Activated T-cell treated with anti-CD3 and anti-CD28 coated beads, Interleukin-2, amount 50 U/mL, for 72 hours (primary cell): ENCODE data around the gene CTAG1A. TPM values are rescaled to one million over a fixed set of nuclear protein-coding genes. Genes with fewer than 3 reads are reported as not detected.

ENCODE experiments used
- ATAC-seq, 2 donors: fragments of 150-1000 bp; cut with Tn5 transposase; replicated peaks in 1 of 2; 2 replicates each; pipeline ENCODE4 v1.10.0; 2021; ENCODE audit warnings: moderate library complexity in 2 of 2, mild to moderate bottlenecking in 1 of 2
- DNase-seq, 2 donors: peaks; one replicate each; pipeline ENCODE4 v3.0.0; 2021 to 2022; ENCODE audit warnings: mixed read lengths in 1 of 2
- H3K27ac Mint-ChIP-seq: one replicate; pipeline ENCODE4 v1.8.0; 2022; ENCODE audit warnings: mild to moderate bottlenecking, moderate library complexity, mixed read lengths
- H3K27me3 Mint-ChIP-seq: one replicate; pipeline ENCODE4 v1.8.0; 2022; ENCODE audit warnings: low read depth, mixed read lengths
- H3K36me3 Mint-ChIP-seq, 2 donors: one replicate each; pipeline ENCODE4 v1.8.0; 2022; ENCODE audit warnings: mixed read lengths in 2 of 2, mild to moderate bottlenecking in 1 of 2; ENCODE audit not compliant: insufficient read depth in 2 of 2
- H3K4me1 Mint-ChIP-seq: one replicate; pipeline ENCODE4 v1.8.0; 2022; ENCODE audit warnings: low read depth, mixed read lengths
- H3K4me3 Mint-ChIP-seq, 2 donors: one replicate each; pipeline ENCODE4 v1.8.0; 2022; ENCODE audit warnings: mild to moderate bottlenecking in 2 of 2, mixed read lengths in 2 of 2, moderate library complexity in 2 of 2
- H3K9me3 Mint-ChIP-seq, 2 donors: one replicate each; pipeline ENCODE4 v1.8.0; 2022; ENCODE audit warnings: mixed read lengths in 2 of 2
- total RNA-seq, 2 donors: library from RNA; stranded (reverse); gene quantifications; one replicate each; pipeline ENCODE4 v1.2.3, GENCODE V29; 2022

CTAG1A gene
- total RNA-seq, 2 donors from 2014 or later, result not detected

- Mint-ChIP-seq H3K27me3 (peaks cover 36% of the 10 kb centered on the region), H3K4me1 (peaks cover 10% of the 10 kb centered on the region), H3K27ac (no peak overlapping the region), H3K36me3 (peaks cover 0 to 3% of the 10 kb centered on the region in 2 donors), H3K4me3 (no peak overlapping the region), H3K9me3 (peaks cover 3% of the 10 kb centered on the region in 2 donors)
- DNase-seq (no peak), ATAC-seq (no peak)
Observed at GRCh38 chrX:154594491-154594890, 9.6 kb downstream of the CTAG1A start.

- H3K27ac Mint-ChIP-seq, result no peak overlapping the region
- peaks cover 16% of the 10 kb centered on the region for H3K4me1 Mint-ChIP-seq
- DNase-seq (no peak), ATAC-seq (peak in 1 of 2 donors; percentile 15)
- peaks cover 0 to 3% of the 10 kb centered on the region in 2 donors for H3K36me3 Mint-ChIP-seq
- peaks cover 3% of the 10 kb centered on the region in 2 donors for H3K9me3 Mint-ChIP-seq
- peaks cover 36% of the 10 kb centered on the region for H3K27me3 Mint-ChIP-seq
- no peak overlapping the region for H3K4me3 Mint-ChIP-seq
Observed at GRCh38 chrX:154595559-154596249, 10.8 kb downstream of the CTAG1A start.

DNA sequence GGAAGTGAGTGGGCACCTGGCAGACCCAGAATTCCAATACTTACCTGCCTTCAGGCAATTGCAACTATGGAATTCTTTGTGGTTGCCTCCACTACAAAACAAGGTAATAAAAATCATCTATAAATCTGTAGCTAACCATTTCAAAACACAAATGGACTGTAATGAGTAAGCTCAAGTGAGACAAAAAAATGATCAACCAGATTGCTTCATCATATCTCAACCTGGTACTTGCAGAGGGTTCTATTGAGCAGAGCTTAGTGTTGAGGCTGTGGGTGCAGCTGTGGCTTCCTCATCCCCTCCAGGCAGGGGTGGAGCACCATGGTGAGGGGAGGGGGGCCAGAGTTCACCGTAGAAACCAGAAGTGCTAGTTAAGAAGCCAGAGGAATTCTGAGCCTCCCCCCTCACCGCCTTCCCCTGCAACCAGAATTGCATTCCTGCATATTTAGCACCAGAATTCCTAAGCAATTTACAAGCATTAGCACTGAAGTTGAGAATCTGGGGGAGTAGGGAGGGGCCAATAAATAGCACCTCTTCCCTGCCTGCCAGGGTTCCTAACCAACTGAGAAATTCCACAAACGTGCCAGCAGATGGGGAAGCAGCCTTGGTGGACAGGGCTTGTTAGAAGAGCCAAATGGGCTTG lies 11.5 kb downstream of the CTAG1A start:
- Mint-ChIP-seq H3K9me3 (peaks cover 3% of the 10 kb centered on the region in 2 donors), H3K4me1 (peaks cover 16% of the 10 kb centered on the region), H3K27me3 (peaks cover 36% of the 10 kb centered on the region), H3K4me3 (no peak overlapping the region), H3K27ac (no peak overlapping the region), H3K36me3 (peaks cover 0 to 3% of the 10 kb centered on the region in 2 donors)
- DNase-seq, result peak; percentile 9 to 27
- peak; percentile 83 to 91 for ATAC-seq

DNA sequence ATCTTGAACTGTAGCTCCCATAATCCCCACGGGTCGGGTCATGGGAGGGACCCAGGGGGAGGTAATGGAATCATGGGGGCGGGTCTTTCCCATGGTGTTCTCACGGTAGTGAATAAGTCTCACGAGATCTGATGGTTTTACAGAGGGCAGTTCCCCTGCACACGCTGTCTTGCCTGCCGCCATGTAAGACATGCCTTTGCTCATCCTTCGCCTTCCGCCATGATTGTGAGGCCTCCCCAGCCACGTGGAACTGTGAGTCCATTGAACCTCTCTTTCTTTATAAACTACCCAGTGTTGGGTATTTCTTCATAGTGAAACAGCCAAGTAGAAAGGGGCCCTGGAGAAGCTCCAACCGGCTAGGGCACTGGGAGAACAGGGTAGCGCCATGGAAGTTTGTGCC lies 12.3 kb downstream of the CTAG1A start:
- DNase-seq (no peak), ATAC-seq (no peak)
- Mint-ChIP-seq H3K4me1 (peaks cover 16% of the 10 kb centered on the region), H3K9me3 (peaks cover 2 to 3% of the 10 kb centered on the region in 2 donors), H3K27me3 (peaks cover 41% of the 10 kb centered on the region), H3K27ac (no peak overlapping the region), H3K4me3 (no peak overlapping the region), H3K36me3 (peaks cover 0 to 2% of the 10 kb centered on the region in 2 donors)

GRCh38 chrX:154598656-154599055 lies 13.7 kb downstream of the CTAG1A start:
- Mint-ChIP-seq H3K27ac (no peak overlapping the region), H3K4me3 (no peak overlapping the region), H3K27me3 (peaks cover 36% of the 10 kb centered on the region), H3K9me3 (no peaks in the 10 kb centered on the region), H3K4me1 (peaks cover 16% of the 10 kb centered on the region), H3K36me3 (no peaks in the 10 kb centered on the region)
- DNase-seq (no peak), ATAC-seq (no peak)

DNA sequence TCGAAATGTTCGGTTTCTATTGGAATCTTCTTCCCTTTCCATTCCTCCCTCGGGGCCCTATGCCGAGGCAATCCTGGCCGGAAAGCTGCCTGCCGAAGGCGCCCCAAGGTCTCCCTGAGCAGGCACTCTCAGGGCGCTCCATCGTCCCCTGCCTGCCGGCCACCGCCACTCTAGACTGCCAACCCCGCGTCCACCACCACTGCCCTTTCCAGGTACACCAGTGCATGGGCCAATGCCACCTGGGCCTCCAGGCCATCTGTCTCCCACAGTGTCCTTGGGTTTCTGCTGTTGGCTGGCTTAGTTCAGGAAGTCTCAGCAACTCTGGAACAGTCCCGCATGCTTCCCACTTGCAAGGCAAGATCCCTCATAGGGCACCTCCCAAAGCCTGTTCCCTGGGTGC lies 14.6 kb downstream of the CTAG1A start:
- no peaks in the 10 kb centered on the region for H3K9me3 Mint-ChIP-seq
- H3K36me3 Mint-ChIP-seq, result no peaks in the 10 kb centered on the region
- H3K4me1 Mint-ChIP-seq, result peaks cover 16% of the 10 kb centered on the region
- ATAC-seq (no peak), DNase-seq (no peak)
- no peak overlapping the region for H3K4me3 Mint-ChIP-seq
- H3K27me3 Mint-ChIP-seq, result peaks cover 31% of the 10 kb centered on the region
- H3K27ac Mint-ChIP-seq, result no peak overlapping the region

- peaks cover 14% of the 10 kb centered on the region for H3K4me1 Mint-ChIP-seq
- ATAC-seq (no peak), DNase-seq (no peak)
- no peak overlapping the region for H3K4me3 Mint-ChIP-seq
- no peak overlapping the region for H3K27ac Mint-ChIP-seq
- H3K36me3 Mint-ChIP-seq, result no peaks in the 10 kb centered on the region
- peaks cover 21% of the 10 kb centered on the region for H3K27me3 Mint-ChIP-seq
- no peaks in the 10 kb centered on the region for H3K9me3 Mint-ChIP-seq
Observed at GRCh38 chrX:154600759-154601374, 15.9 kb downstream of the CTAG1A start.

GRCh38 chrX:154602226-154602625 lies 17.3 kb downstream of the CTAG1A start:
- no peak for ATAC-seq
- no peak for DNase-seq
- peaks cover 27% of the 10 kb centered on the region for H3K27me3 Mint-ChIP-seq
- H3K4me1 Mint-ChIP-seq, result peaks cover 16% of the 10 kb centered on the region
- no peak overlapping the region for H3K27ac Mint-ChIP-seq
- no peak overlapping the region for H3K4me3 Mint-ChIP-seq
- H3K36me3 Mint-ChIP-seq, result no peaks in the 10 kb centered on the region
- H3K9me3 Mint-ChIP-seq, result no peaks in the 10 kb centered on the region

GRCh38 chrX:154602766-154603437 lies 18.0 kb downstream of the CTAG1A start:
- Mint-ChIP-seq H3K36me3 (no peaks in the 10 kb centered on the region), H3K27me3 (peaks cover 20% of the 10 kb centered on the region), H3K4me3 (no peak overlapping the region), H3K4me1 (peaks cover 16% of the 10 kb centered on the region), H3K9me3 (no peaks in the 10 kb centered on the region), H3K27ac (no peak overlapping the region)
- DNase-seq (no peak), ATAC-seq (no peak)

GRCh38 chrX:154603438-154604430 lies 18.8 kb downstream of the CTAG1A start:
- H3K27me3 Mint-ChIP-seq, result peaks cover 20% of the 10 kb centered on the region

DNA sequence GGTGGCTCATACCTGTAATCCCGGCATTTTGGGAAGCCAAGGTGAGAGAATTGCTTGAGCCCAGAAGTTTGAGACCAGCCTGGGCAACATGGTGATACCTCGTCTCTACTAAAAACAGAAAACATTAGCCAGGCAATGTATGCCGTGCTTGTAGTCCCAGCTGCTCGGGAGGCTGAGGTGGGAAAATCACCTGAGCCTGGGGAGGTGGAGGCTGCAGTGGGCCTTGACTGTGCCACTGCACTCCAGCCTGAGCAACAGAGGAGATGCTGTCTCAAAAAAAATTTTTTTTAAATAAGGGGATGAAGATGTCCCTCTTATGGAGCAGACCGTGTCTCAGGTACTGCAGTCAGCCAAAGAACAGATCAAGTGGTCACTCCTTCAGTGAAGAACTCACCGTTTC lies 20.6 kb downstream of the CTAG1A start:
- peaks cover 20% of the 10 kb centered on the region for H3K27me3 Mint-ChIP-seq
- DNase-seq (no peak), ATAC-seq (no peak)
- no peak overlapping the region for H3K4me3 Mint-ChIP-seq
- peaks cover 10% of the 10 kb centered on the region for H3K4me1 Mint-ChIP-seq
- no peaks in the 10 kb centered on the region for H3K9me3 Mint-ChIP-seq
- no peak overlapping the region for H3K27ac Mint-ChIP-seq
- H3K36me3 Mint-ChIP-seq, result no peaks in the 10 kb centered on the region

More at GRCh38 chrX:154603438-154604430, 18.8 kb downstream of the CTAG1A start:
- Mint-ChIP-seq H3K9me3 (no peaks in the 10 kb centered on the region), H3K36me3 (no peaks in the 10 kb centered on the region), H3K4me1 (peaks cover 16% of the 10 kb centered on the region), H3K4me3 (no peak overlapping the region), H3K27ac (no peak overlapping the region)
- ATAC-seq, result no peak
- no peak for DNase-seq

DNA sequence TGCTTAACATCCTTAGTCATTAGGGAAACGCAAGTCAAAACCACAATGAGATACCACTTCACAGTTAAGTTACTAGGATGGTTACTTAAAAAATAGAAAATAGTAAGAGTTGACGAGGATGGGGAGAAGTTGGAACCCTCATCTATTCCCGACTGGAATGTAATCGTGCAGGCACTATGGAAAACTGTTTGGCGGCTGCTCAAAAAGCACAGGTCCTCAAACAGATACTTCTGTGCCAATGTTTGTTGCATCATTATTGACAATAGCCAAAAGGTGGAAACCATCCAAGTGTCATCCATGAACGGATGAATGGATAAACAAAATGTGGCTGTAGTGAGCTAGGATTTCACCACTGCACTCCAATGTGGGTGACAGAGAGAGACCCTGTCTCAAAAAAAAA lies 22.4 kb downstream of the CTAG1A start:
- no peak overlapping the region for H3K4me3 Mint-ChIP-seq
- H3K36me3 Mint-ChIP-seq, result no peaks in the 10 kb centered on the region
- no peaks in the 10 kb centered on the region for H3K9me3 Mint-ChIP-seq
- DNase-seq, result no peak
- H3K27ac Mint-ChIP-seq, result no peak overlapping the region
- peaks cover 10% of the 10 kb centered on the region for H3K4me1 Mint-ChIP-seq
- peaks cover 13% of the 10 kb centered on the region for H3K27me3 Mint-ChIP-seq
- ATAC-seq, result peak in 1 of 2 donors; percentile 26
